GM21381 (cell line): Measurements from ENCODE around the gene IQCE.
"Not testable (repeated sequence)": the region's sequence is repeated elsewhere in the genome, so short reads cannot be mapped to it uniquely, and the experiment has no call there.

Experiments used
- ATAC-seq: cut with Tn5 transposase; IDR thresholded peaks from one replicate; pipeline ENCODE4 v1.9.1; 2021; ENCODE audit warnings: mild to moderate bottlenecking, moderate library complexity; ENCODE audit not compliant: unreplicated experiment

The IQCE gene

DNA sequence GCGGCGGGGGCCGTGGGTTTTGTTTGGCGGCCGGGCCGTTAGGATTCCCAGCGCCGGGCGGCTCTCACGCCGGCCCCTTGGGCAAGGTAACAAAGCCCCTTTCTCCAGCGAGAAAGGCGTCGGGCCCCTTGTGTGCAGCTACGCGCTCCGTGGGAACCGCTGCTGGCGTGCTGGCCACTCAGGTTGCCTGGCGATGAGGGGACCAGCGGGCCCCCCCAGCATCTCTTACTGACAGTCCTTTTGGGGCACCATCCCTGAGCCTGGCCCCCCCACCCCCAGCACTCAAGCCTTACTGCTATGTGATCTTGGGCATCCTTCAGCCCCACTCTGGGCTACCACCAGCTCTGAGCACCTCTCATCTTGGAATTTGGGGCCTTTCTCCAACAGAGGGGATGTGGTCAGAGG is 37.4 kb upstream of the IQCE start:
- no peak for ATAC-seq

- no peak for ATAC-seq
Measured at GRCh38 chr7:2521952-2522591, 36.7 kb upstream of the IQCE start.

DNA sequence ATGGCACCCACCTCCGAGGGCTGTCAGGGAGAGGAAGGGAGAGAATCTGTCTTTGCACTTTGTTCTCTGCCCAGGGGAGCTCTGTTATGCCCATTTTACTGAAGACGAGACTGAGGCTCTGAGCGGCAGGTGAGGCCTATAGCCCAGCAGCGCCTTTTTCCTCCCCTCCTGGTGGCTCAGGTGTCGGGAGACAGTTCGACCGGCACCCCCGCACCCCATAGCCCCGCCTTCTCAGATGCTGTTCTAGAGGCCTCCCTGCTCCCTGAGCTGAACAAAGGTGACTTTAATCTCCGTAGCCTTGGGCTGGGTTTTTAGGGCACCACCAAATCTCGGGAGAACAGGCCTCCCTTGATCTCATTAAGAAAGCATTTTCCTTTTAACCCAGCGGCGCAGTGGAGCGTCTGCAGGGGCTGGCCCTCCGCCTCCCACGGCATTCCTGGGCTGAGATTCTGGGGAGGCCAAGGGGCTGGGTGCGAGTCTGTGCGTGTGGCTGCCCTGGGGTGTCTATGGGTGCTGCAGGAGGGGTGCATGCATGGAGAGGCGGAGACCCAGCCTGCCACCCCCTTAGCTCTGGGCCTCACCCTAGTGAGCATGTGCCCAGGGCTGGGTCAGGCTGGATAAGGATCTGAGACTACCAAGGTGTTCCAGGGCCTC is 35.9 kb upstream of the IQCE start:
- ATAC-seq = no peak

- no peak for ATAC-seq
Measured at GRCh38 chr7:2523461-2523936, 35.3 kb upstream of the IQCE start.

DNA sequence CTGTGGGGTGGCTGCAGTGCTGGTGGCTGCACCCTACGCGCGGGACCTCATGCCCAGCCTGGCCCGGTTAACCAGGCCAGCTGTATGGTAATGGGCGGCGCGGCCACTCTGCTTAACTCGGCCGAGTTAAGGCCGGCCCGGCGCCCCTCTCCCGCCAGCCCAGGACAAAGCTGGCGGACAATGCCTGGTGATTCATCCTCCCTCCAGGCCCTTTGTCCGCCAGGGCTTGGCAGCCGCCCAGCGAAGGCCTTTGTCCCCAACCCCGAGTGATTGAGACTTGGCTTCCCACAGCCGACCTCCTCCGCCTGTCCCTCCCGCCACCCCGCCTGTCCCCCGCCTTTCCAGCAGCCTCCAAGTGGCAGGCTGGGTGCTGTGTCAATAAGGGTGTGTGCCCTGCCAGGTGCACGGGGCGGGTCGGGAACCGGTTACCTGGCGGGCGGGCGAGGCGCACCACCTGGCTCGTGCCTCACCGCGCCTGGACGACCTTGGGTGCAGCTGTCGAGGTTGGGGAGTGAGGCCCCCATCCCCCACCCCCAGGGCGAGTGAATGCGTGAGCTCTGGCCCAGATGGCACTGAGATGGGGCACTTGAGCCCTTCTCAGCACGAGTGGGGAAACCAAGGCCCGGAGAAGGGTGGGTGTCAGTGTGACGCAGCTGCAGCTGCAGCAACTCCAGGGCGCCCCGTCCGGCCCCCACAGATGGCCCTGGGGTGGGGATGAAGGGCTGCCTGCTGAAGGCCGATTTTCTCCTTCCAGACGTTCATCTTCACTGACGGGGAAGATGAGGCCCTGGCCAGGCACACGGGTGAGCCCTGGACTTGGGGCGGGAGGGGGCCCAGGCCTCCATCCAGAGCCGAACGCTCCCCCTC is 34.6 kb upstream of the IQCE start:
- ATAC-seq = no peak

- ATAC-seq = no peak
Measured at GRCh38 chr7:2524808-2525657, 33.7 kb upstream of the IQCE start.

- no peak for ATAC-seq
Measured at GRCh38 chr7:2525658-2526630, 32.8 kb upstream of the IQCE start.

DNA sequence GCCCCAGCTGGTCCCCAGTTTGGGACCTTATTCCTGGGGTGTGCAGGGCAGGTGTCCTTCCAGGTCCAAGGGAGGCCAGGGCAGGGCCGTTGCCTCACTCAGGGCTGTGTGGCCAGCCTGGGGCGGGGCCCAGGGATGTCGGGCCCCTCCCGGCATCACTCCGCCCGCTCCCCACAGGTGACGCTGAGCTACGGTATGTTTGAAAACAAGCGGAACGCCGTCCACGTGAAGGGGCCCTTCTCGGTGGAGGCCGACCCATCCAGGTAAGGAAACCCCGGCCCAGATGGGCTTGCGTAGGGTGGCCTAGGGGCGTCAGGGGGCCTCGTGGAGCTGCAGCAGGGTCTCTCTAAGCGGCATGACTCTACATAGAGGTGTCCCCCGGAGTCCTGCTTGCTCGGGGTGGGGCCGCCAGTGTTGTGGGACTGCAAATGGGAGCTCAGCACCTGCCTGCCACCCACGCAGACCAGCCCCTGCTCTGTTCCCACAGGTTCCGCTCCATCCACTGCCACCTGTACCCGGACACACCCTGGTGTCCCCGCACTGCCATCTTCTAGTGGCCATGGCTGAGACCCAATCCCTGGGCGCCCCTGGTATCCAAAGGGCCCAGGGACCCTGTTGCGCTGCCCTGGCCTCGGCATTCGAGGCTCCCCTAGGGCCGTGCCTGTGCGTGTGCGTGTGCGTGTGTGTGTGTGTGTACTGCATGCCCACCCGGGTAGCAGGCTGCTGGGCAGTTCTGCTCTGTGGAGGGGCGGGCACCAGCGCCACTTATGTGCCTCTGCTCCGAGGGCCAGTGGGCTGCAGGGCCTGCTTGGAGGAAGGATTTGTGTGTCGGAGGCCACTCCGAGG is 31.9 kb upstream of the IQCE start:
- no peak for ATAC-seq

DNA sequence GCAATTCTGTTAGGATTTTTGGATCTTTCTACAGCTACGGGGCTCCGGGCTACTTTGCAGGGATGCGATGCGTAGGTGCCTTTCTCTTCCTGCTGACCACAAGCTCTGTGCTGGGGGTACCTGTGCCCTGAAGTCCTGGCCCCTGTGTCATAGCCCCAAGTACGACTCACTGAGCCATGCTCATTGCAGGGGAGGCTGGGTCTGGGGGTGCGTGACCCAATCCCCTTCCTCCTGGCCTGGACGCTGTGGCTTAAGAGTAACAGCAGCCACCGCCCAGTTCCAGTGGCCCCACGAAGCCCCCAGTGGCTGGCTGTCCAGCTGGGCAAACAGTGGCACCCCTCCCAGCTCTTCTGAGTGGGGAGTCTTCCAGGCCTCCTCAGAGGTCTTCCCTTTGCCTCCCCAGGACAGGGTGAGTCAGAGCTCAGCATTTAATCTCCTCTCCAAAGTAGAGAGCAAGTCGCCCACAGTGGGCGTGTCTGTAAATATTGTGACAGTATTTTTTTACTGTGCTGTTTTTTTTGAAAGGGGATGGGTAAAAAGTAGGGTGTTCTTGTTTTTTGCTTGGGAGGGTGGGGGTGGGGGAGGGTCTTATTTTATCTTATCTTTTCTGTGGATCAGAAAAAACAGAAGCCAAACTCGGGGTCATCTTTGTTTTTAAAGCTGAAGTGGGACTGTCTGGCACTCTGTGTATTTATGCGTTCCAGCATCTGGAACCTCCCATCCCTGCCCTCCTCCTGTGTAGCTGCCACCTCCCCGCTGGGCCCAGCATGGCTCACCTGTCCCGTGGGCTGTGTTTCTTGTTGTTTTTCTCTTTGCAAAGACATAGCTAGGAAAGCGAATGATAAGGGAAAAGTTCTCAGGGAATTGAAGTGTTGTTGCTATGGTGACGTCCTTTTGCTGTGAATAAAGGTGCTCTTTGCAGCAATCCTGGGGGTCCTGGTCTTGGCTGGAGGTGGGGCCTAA is 31.0 kb upstream of the IQCE start:
- no peak for ATAC-seq

DNA sequence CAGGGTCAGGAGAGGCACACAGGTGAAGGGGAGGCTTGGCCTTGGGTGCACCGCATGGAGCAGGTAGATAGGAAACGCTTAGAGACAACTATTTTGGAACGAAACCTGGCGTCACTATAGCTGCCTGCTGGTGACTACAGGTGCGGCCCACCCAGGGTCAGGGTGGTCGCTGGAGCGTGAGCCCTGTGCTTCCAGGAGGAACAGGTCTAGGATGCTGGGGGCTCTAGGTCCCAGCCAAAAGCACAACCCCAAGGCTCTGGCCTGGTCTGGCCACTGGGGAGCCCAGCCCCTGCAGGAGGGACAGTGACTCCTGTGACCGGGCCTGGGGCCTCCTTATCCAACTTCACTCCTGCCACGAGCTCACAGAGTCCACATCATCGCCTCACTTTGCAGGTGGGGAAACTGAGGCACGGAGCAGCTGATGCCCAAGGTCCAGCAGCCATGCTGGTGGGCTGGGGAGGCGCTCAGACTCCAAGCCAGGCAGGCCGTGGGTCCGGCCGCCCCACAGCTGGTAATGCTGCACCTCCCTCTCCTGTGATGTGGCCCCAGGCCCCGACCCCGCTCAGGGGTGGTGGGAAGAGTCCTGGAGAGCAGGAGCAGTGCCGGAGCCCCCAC is 30.2 kb upstream of the IQCE start:
- ATAC-seq = no peak

DNA sequence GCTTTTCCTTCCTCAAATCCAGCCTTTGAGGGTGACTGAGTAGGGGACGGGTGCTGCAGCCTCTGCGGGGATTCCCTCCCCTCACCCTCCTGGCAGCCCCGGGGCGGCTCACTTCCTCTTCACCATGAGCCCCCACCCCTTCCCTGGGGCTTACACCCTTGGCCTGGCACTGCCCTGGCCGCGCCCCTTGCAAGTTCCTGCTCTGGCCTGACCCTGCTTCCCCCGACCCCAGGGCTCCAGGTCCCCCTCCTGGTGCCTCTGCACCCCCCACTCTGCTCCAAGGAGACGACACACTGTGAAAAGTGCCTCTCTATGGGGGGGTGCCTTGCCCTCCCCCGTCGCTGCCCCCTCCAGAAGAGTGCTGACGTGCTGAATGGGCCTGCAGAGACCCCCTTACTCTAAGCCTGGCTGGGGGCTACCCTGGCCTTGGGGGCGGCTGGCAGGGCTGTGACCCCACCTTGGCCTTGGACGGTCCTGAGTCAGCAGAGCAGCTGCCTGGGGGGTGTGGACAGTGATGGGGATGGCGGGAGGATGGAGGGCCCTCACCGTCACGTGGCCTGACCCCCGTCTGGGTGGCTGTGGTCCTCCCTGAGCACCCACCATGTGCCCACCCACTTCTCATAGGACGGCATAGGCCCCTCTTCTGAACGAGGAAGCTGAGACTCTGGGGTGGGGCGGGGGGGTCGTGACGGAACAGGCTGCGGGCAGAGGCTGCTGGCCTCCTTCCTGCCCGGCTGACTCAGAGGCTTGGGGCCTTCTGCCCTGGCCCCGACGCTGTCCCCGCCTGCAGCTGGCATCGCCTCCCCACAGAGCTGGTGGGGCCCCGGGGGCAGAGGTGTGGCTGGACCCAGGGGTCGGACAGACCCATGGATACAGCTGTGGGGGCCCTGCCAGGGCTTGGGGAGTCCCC is 29.4 kb upstream of the IQCE start:
- peak; percentile 44 for ATAC-seq

DNA sequence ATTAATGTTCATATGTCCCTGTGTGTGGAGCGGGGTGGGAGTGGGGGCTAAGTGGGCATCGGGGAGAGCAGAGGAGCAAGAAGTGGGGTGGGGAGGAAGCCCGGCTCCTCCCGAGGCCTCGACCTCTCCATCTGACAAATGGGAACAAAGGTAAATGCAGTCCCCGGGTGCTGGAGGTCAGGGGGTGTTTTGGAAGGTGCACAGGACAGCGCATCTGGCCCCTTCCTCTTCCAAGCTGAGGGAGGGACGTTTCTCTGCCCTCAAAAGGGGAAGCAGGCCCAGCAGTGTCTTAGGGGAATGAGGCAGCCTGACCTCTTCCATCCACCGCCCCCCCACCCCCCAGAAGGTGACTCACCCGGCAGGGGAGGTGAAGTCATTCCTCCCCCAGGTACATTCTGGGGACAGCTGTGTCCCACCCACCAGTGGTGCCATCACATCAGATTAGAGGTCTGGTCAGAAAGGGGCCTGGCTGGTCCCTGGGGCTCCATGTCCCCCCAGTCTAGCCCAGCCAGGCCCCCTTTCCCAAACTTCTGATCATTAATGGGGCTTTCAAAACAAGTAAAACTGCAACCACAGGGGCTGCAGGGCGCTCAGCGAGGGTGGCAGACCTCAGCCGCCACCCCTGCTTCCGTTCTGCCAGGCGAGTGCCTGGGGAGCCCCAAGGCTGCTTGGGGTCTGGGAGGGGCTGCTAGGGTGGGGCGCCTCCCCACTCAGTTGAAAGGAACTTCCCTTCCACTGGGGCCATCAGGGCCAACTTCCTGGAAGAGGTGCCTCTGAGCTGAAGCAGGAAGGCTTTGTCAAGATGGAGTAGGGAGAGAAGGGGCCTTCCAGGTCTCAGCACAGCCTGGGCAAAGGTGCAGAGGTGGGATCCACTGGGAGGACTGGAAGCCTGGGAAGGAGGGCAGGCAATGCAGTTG is 28.4 kb upstream of the IQCE start:
- ATAC-seq = peak; percentile 43

GRCh38 chr7:2530994-2531795 is 27.6 kb upstream of the IQCE start:
- ATAC-seq = not testable (repeated sequence)

DNA sequence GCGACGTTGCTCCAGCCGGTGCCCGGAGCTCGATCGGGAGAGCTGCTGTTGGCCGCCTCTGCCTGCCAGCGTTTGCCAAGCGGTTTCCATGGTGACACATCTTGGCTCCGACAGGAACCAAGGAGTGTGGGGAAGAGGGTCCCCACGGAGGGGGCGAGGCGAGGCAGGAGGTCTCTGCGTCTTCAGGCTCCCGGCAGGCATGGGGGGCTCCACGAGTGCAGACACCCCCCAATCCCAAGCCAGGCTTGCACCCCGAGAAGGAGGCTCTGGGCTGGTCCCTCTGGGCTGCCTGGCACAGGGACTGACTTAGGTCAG is 27.0 kb upstream of the IQCE start:
- ATAC-seq = not testable (repeated sequence)
